ENCODE data around the gene SNCG.
"Not testable (repeated sequence)": the region's sequence is repeated elsewhere in the genome, so short reads cannot be mapped to it uniquely, and the experiment has no call there.

Gene SNCG

GRCh38 chr10:86958116-86958900, at the start of gene SNCG:
Gene SNCG, plus strand, starts transcription at chr10:86958599. Its CDS starts 99 bp downstream, at chr10:86958698.
- peak; percentile 33 for DNase-seq

- DNase-seq: no peak
Observed at GRCh38 chr10:86914734-86915133, 43.7 kb upstream of the SNCG start.

GRCh38 chr10:86918022-86918471, 40.4 kb upstream of the SNCG start:
- DNase-seq: no peak

- DNase-seq: no peak
Observed at GRCh38 chr10:86922553-86922961, 35.8 kb upstream of the SNCG start.

GRCh38 chr10:86929468-86930380, 28.7 kb upstream of the SNCG start:
- no peak for DNase-seq

GRCh38 chr10:86931872-86932271, 26.5 kb upstream of the SNCG start:
- DNase-seq: no peak

GRCh38 chr10:86932674-86933073, 25.7 kb upstream of the SNCG start:
- DNase-seq: no peak

GRCh38 chr10:86934162-86934711, 24.2 kb upstream of the SNCG start:
- DNase-seq: not testable (repeated sequence)

- DNase-seq: no peak
Observed at GRCh38 chr10:86936661-86937501, 21.5 kb upstream of the SNCG start.

- no peak for DNase-seq
Observed at GRCh38 chr10:86937502-86938154, 20.8 kb upstream of the SNCG start.

- no peak for DNase-seq
Observed at GRCh38 chr10:86938260-86938659, 20.1 kb upstream of the SNCG start.

GRCh38 chr10:86940076-86940475, 18.3 kb upstream of the SNCG start:
- DNase-seq: not testable (repeated sequence)

GRCh38 chr10:86940677-86941076, 17.7 kb upstream of the SNCG start:
- no peak for DNase-seq

- no peak for DNase-seq
Observed at GRCh38 chr10:86941426-86941825, 17.0 kb upstream of the SNCG start.

- DNase-seq: no peak
Observed at GRCh38 chr10:86941991-86942421, 16.4 kb upstream of the SNCG start.

GRCh38 chr10:86942441-86943315, 15.7 kb upstream of the SNCG start:
- DNase-seq: no peak

GRCh38 chr10:86943316-86944030, 14.9 kb upstream of the SNCG start:
- DNase-seq: no peak

- no peak for DNase-seq
Observed at GRCh38 chr10:86944031-86944419, 14.4 kb upstream of the SNCG start.

- DNase-seq: no peak
Observed at GRCh38 chr10:86944471-86944870, 13.9 kb upstream of the SNCG start.

- no peak for DNase-seq
Observed at GRCh38 chr10:86944907-86945306, 13.5 kb upstream of the SNCG start.

All from midbrain (tissue), 1 donor.